CD4-positive, alpha-beta memory T cell (primary cell): ENCODE measurements around the gene BICC1. TPM values are rescaled to one million over a fixed set of nuclear protein-coding genes. Genes with fewer than 3 reads are reported as not detected.

Source experiments
- CTCF ChIA-PET: fragments of 350-600 bp; sonication (Branson Sonifier 250); formaldehyde crosslinking; loops from one replicate; lab custom pipeline; 2021; ENCODE audit warnings: inconsistent platforms; ENCODE audit not compliant: partially characterized antibody; lab: Charles Lee
- POLR2A ChIA-PET: fragments of 350-600 bp; sonication (Branson Sonifier 250); formaldehyde crosslinking; loops from one replicate; lab custom pipeline; 2021; ENCODE audit not compliant: partially characterized antibody; lab: Charles Lee
- DNase-seq, 5 donors: peaks; one replicate each; pipeline versions ENCODE4 v3.0.0 to v3.0.0-alpha.2; 2020 to 2022; ENCODE audit warnings: mixed read lengths in 1 of 5
- H3K27ac ChIP-seq: one replicate; pipeline ENCODE4 v1.7.0; 2013; ENCODE audit warnings: low read depth, low read length
- H3K27me3 ChIP-seq: 2 replicates; pipeline ENCODE4 v1.7.0; 2013; ENCODE audit warnings: mild to moderate bottlenecking, low read length, moderate library complexity; ENCODE audit not compliant: insufficient read depth
- H3K36me3 ChIP-seq: 2 replicates; pipeline ENCODE4 v1.7.0; 2013; ENCODE audit warnings: mild to moderate bottlenecking, low read length, moderate library complexity; ENCODE audit not compliant: insufficient read depth
- H3K4me1 ChIP-seq: 2 replicates; pipeline ENCODE4 v1.7.0; 2013; ENCODE audit warnings: mild to moderate bottlenecking, low read length, moderate library complexity; ENCODE audit not compliant: insufficient read depth
- H3K4me3 ChIP-seq, 2 donors: one replicate each; pipeline ENCODE4 v1.7.0; 2013; ENCODE audit warnings: low read length in 2 of 2, mild to moderate bottlenecking in 1 of 2
- H3K9me3 ChIP-seq, 2 donors: one replicate each; pipeline ENCODE4 v1.7.0; 2013; ENCODE audit warnings: low read length in 2 of 2, control low read depth in 1 of 2; ENCODE audit not compliant: control insufficient read depth in 1 of 2
- H3K27ac Mint-ChIP-seq, 7 donors: one replicate each; pipeline ENCODE4 v1.8.0; 2020 to 2021; ENCODE audit warnings: mixed read lengths in 7 of 7, mild to moderate bottlenecking in 6 of 7, inconsistent platforms in 3 of 7, moderate library complexity in 3 of 7
- H3K27me3 Mint-ChIP-seq, 2 donors: one replicate each; pipeline ENCODE4 v1.8.0; 2020 to 2021; ENCODE audit warnings: mixed read lengths in 2 of 2
- H3K36me3 Mint-ChIP-seq, 2 donors: one replicate each; pipeline ENCODE4 v1.8.0; 2020 to 2021; ENCODE audit warnings: mixed read lengths in 2 of 2, inconsistent platforms in 1 of 2, mild to moderate bottlenecking in 1 of 2
- H3K4me1 Mint-ChIP-seq, 4 donors: one replicate each; pipeline ENCODE4 v1.8.0; 2020 to 2021; ENCODE audit warnings: mixed read lengths in 4 of 4, mild to moderate bottlenecking in 1 of 4
- H3K4me3 Mint-ChIP-seq, 8 donors: one replicate each; pipeline ENCODE4 v1.8.0; 2020 to 2021; ENCODE audit warnings: mixed read lengths in 8 of 8, mild to moderate bottlenecking in 7 of 8, moderate library complexity in 6 of 8, inconsistent platforms in 3 of 8
- H3K9me3 Mint-ChIP-seq, 8 donors: one replicate each; pipeline ENCODE4 v1.8.0; 2020 to 2021; ENCODE audit warnings: mixed read lengths in 8 of 8, mild to moderate bottlenecking in 5 of 8, inconsistent platforms in 3 of 8, moderate library complexity in 1 of 8
- intact Hi-C: fragments of 100-400 bp; cut with micrococcal nuclease; formaldehyde crosslinking; loops from one replicate; pipeline ENCODE4 v1.15.1; 2023
- polyA plus RNA-seq, 2 donors: library from polyadenylated mRNA; unstranded; fragments of 300-500 nt; fragmentation: Illumina TruSeq; gene quantifications; one replicate each; pipeline ENCODE4 v1.2.3, GENCODE V29; 2021
- total RNA-seq, 2 experiments: library from RNA; stranded (reverse); gene quantifications; one replicate each; pipeline ENCODE4 v1.2.3, GENCODE V29; 2021

BICC1 gene
- total and polyA plus RNA-seq, 4 experiments from 2014 or later: not detected

- ChIA-PET POLR2A (no interaction called here), CTCF (no interaction called here)
- Histone ChIP-seq H3K4me3 (no peak overlapping the region), H3K27me3 (no peaks in the 10 kb centered on the region), H3K9me3 (no peaks in the 10 kb centered on the region), H3K27ac (no peak overlapping the region), H3K36me3 (no peaks in the 10 kb centered on the region), H3K4me1 (no peaks in the 10 kb centered on the region)
- no peaks in the 10 kb centered on the region for H3K36me3 Mint-ChIP-seq
- no peak for DNase-seq
- H3K27me3 Mint-ChIP-seq: no peaks in the 10 kb centered on the region
- intact Hi-C loops: no loop called here
- no peak overlapping the region for H3K27ac Mint-ChIP-seq
- peaks cover 0 to 4% (median 0%) of the 10 kb centered on the region in 4 donors for H3K4me1 Mint-ChIP-seq
- no peaks in the 10 kb centered on the region for H3K9me3 Mint-ChIP-seq
- no peak overlapping the region for H3K4me3 Mint-ChIP-seq
Observed at GRCh38 chr10:58642283-58642682, 129.6 kb downstream of the BICC1 start.

DNA sequence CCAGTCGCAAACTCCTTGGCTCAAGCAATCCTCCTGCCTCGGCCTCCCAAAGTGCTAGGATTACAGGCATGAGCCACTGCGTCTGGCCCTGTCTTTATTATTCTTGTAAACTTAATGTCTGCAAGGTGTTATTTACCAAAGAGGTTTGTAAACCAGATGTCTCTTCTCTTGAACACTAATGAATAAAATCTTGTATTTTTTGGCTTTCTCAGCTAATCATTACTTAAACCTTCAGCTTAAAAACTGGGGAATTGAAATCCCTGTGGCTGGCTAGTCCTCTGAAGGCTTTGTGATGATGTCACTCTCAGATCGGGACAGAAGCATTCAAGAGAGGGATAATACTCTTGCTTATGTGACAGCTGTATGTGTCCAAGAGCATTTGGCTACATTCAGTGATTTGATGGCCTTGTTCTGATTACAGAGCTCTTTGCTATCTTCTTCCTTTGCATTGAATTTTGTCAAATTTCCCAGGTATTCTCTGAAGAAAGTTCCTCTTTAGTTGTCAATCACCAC, 130.3 kb downstream of the BICC1 start:
- no peaks in the 10 kb centered on the region for H3K27me3 ChIP-seq
- H3K9me3 Mint-ChIP-seq: no peaks in the 10 kb centered on the region
- no peaks in the 10 kb centered on the region for H3K9me3 ChIP-seq
- peaks cover 0 to 4% (median 0%) of the 10 kb centered on the region in 4 donors for H3K4me1 Mint-ChIP-seq
- H3K4me3 ChIP-seq: no peak overlapping the region
- H3K4me1 ChIP-seq: no peaks in the 10 kb centered on the region
- H3K27me3 Mint-ChIP-seq: no peaks in the 10 kb centered on the region
- CTCF ChIA-PET: no interaction called here
- intact Hi-C loops: no loop called here
- no peak for DNase-seq
- H3K27ac ChIP-seq: no peak overlapping the region
- POLR2A ChIA-PET: no interaction called here
- no peaks in the 10 kb centered on the region for H3K36me3 ChIP-seq
- no peak overlapping the region for H3K4me3 Mint-ChIP-seq
- H3K36me3 Mint-ChIP-seq: no peaks in the 10 kb centered on the region
- no peak overlapping the region for H3K27ac Mint-ChIP-seq

GRCh38 chr10:58644311-58644710, 131.6 kb downstream of the BICC1 start:
- Mint-ChIP-seq H3K27ac (no peak overlapping the region), H3K4me1 (peaks cover 0 to 4% (median 0%) of the 10 kb centered on the region in 4 donors), H3K4me3 (no peak overlapping the region), H3K9me3 (no peaks in the 10 kb centered on the region), H3K27me3 (no peaks in the 10 kb centered on the region), H3K36me3 (no peaks in the 10 kb centered on the region)
- CTCF ChIA-PET: no interaction called here
- intact Hi-C loops: no loop called here
- no peaks in the 10 kb centered on the region for H3K27me3 ChIP-seq
- POLR2A ChIA-PET: no interaction called here
- H3K9me3 ChIP-seq: no peaks in the 10 kb centered on the region
- no peaks in the 10 kb centered on the region for H3K36me3 ChIP-seq
- no peak overlapping the region for H3K27ac ChIP-seq
- DNase-seq: no peak
- H3K4me3 ChIP-seq: no peak overlapping the region
- H3K4me1 ChIP-seq: no peaks in the 10 kb centered on the region

- Histone ChIP-seq H3K4me1 (no peaks in the 10 kb centered on the region), H3K27ac (no peak overlapping the region), H3K36me3 (no peaks in the 10 kb centered on the region), H3K9me3 (no peaks in the 10 kb centered on the region), H3K4me3 (no peak overlapping the region), H3K27me3 (no peaks in the 10 kb centered on the region)
- no peaks in the 10 kb centered on the region for H3K36me3 Mint-ChIP-seq
- intact Hi-C loops: no loop called here
- H3K27me3 Mint-ChIP-seq: no peaks in the 10 kb centered on the region
- no peaks in the 10 kb centered on the region for H3K9me3 Mint-ChIP-seq
- H3K27ac Mint-ChIP-seq: no peak overlapping the region
- ChIA-PET POLR2A (no interaction called here), CTCF (interaction anchor here (0.7 kb wide), 1 partner anchor 14 kb away, joined by 3 read pairs; no protein-coding TSS in a partner anchor)
- no peak overlapping the region for H3K4me3 Mint-ChIP-seq
- H3K4me1 Mint-ChIP-seq: peaks cover 0 to 4% (median 0%) of the 10 kb centered on the region in 4 donors
- DNase-seq: no peak
Observed at GRCh38 chr10:58645416-58646146, 132.9 kb downstream of the BICC1 start.

- H3K4me1 Mint-ChIP-seq: no peaks in the 10 kb centered on the region
- no peak overlapping the region for H3K27ac Mint-ChIP-seq
- Histone ChIP-seq H3K9me3 (no peaks in the 10 kb centered on the region), H3K4me3 (no peak overlapping the region), H3K36me3 (no peaks in the 10 kb centered on the region), H3K4me1 (no peaks in the 10 kb centered on the region), H3K27me3 (no peaks in the 10 kb centered on the region), H3K27ac (no peak overlapping the region)
- H3K9me3 Mint-ChIP-seq: no peaks in the 10 kb centered on the region
- no peaks in the 10 kb centered on the region for H3K27me3 Mint-ChIP-seq
- no peaks in the 10 kb centered on the region for H3K36me3 Mint-ChIP-seq
- intact Hi-C loops: no loop called here
- ChIA-PET POLR2A (no interaction called here), CTCF (no interaction called here)
- no peak for DNase-seq
- no peak overlapping the region for H3K4me3 Mint-ChIP-seq
Observed at GRCh38 chr10:58647376-58648112, 134.9 kb downstream of the BICC1 start.

DNA sequence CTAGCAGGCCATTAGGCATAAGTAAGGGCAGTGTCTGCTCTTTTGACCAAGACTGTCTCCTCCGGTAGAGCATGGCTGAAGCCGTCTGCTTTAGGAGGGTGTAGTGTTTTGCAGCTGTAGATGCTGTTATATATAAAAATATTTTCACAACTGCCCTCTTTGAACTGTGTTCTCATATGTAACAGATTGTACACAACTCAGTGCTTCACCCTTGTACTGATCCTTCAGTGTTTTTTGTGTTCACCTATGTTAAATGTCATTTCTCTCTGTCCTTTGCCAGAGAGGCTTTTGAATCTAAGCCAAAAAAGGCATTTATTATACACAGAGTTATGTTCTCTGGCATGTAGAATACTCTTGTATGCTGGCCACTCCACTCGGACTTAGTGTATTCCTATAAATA, 135.5 kb downstream of the BICC1 start:
- no peaks in the 10 kb centered on the region for H3K9me3 ChIP-seq
- Mint-ChIP-seq H3K4me1 (no peaks in the 10 kb centered on the region), H3K36me3 (no peaks in the 10 kb centered on the region), H3K27ac (no peak overlapping the region), H3K9me3 (no peaks in the 10 kb centered on the region), H3K4me3 (no peak overlapping the region), H3K27me3 (no peaks in the 10 kb centered on the region)
- intact Hi-C loops: no loop called here
- CTCF ChIA-PET: no interaction called here
- no peak overlapping the region for H3K27ac ChIP-seq
- H3K36me3 ChIP-seq: no peaks in the 10 kb centered on the region
- POLR2A ChIA-PET: no interaction called here
- no peaks in the 10 kb centered on the region for H3K4me1 ChIP-seq
- no peak for DNase-seq
- no peaks in the 10 kb centered on the region for H3K27me3 ChIP-seq
- H3K4me3 ChIP-seq: no peak overlapping the region

- Histone ChIP-seq H3K4me1 (no peaks in the 10 kb centered on the region), H3K4me3 (no peak overlapping the region), H3K9me3 (no peaks in the 10 kb centered on the region), H3K36me3 (no peaks in the 10 kb centered on the region), H3K27me3 (no peaks in the 10 kb centered on the region), H3K27ac (no peak overlapping the region)
- Mint-ChIP-seq H3K4me1 (no peaks in the 10 kb centered on the region), H3K27me3 (no peaks in the 10 kb centered on the region), H3K4me3 (no peak overlapping the region), H3K27ac (no peak overlapping the region), H3K36me3 (no peaks in the 10 kb centered on the region), H3K9me3 (peaks cover 0 to 3% (median 0%) of the 10 kb centered on the region in 8 donors)
- intact Hi-C loops: no loop called here
- POLR2A ChIA-PET: no interaction called here
- CTCF ChIA-PET: interaction anchor here (1.6 kb wide), 1 partner anchor 9 kb away, joined by 3 read pairs; no protein-coding TSS in a partner anchor
- DNase-seq: no peak
Observed at GRCh38 chr10:58651040-58651439, 138.4 kb downstream of the BICC1 start.
